WERI-Rb-1 (cell line): Measurements from ENCODE around the gene RBP4.
A peak's percentile ranks its signal among the peaks of the same experiment; 100 is the strongest.

Experiments
- DNase-seq: peaks from one replicate; pipeline ENCODE4 v3.0.0-alpha.2; 2020
- H3K27ac ChIP-seq: fragments of 250-450 bp; sonication (Bioruptor Pico); 2 replicates; pipeline ENCODE4 v1.5.1; 2020; ENCODE audit warnings: mild to moderate bottlenecking, moderate library complexity
- H3K27me3 ChIP-seq: fragments of 250-450 bp; sonication (Bioruptor Pico); 2 replicates; pipeline ENCODE4 v1.5.1; 2021; ENCODE audit warnings: mild to moderate bottlenecking, low read depth, moderate library complexity; ENCODE audit not compliant: insufficient read depth, severe bottlenecking
- H3K36me3 ChIP-seq: fragments of 250-450 bp; sonication (Bioruptor Pico); 2 replicates; pipeline ENCODE4 v1.5.1; 2020; ENCODE audit warnings: mild to moderate bottlenecking, moderate library complexity
- H3K4me3 ChIP-seq: 2 replicates; pipeline ENCODE4 v1.5.1; 2011; ENCODE audit warnings: low read depth, mild to moderate bottlenecking, control low read depth, low read length
- H3K9me3 ChIP-seq: fragments of 250-450 bp; sonication (Bioruptor Pico); 2 replicates; pipeline ENCODE4 v1.5.1; 2021; ENCODE audit warnings: mild to moderate bottlenecking, moderate library complexity; ENCODE audit not compliant: severe bottlenecking
- TF ChIP-seq, protein P1 (sequence below): IDR thresholded peaks from 2 replicates; pipeline ENCODE4 v1.5.1; 2011; ENCODE audit warnings: low read depth, mild to moderate bottlenecking, control low read depth, inconsistent platforms, low read length

The RBP4 gene

GRCh38 chr10:93599778-93600177 is 1.3 kb downstream of the RBP4 start:
- TF ChIP-seq, protein P1, sequence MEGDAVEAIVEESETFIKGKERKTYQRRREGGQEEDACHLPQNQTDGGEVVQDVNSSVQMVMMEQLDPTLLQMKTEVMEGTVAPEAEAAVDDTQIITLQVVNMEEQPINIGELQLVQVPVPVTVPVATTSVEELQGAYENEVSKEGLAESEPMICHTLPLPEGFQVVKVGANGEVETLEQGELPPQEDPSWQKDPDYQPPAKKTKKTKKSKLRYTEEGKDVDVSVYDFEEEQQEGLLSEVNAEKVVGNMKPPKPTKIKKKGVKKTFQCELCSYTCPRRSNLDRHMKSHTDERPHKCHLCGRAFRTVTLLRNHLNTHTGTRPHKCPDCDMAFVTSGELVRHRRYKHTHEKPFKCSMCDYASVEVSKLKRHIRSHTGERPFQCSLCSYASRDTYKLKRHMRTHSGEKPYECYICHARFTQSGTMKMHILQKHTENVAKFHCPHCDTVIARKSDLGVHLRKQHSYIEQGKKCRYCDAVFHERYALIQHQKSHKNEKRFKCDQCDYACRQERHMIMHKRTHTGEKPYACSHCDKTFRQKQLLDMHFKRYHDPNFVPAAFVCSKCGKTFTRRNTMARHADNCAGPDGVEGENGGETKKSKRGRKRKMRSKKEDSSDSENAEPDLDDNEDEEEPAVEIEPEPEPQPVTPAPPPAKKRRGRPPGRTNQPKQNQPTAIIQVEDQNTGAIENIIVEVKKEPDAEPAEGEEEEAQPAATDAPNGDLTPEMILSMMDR = no peak
- DNase-seq = no peak
- no peaks in the 10 kb centered on the region for H3K36me3 ChIP-seq
- no peak overlapping the region for H3K27ac ChIP-seq
- H3K27me3 ChIP-seq = no peaks in the 10 kb centered on the region
- no peak overlapping the region for H3K4me3 ChIP-seq
- H3K9me3 ChIP-seq = no peaks in the 10 kb centered on the region

DNA sequence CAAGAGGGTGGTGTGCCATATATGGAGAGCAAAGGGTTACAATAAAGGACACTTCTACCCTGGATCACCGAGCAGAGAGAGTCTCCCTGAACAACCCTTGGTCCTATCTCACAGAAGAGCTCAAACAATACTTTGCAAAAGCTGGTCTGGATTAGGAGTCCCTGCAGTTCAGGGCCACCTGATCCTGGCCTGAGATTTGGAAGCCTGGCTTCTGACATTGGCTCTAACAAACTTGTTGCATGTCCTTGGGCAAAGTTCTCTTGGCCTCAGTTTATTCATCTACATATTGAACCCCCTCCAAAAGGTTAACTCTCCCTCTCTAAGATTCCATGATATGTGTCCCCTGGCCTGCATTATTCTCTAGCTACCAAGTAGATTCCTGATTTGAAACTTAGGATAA is 1.7 kb downstream of the RBP4 start:
- no peaks in the 10 kb centered on the region for H3K9me3 ChIP-seq
- no peaks in the 10 kb centered on the region for H3K27me3 ChIP-seq
- no peak overlapping the region for H3K27ac ChIP-seq
- no peak overlapping the region for H3K4me3 ChIP-seq
- TF ChIP-seq, protein P1 = no peak
- no peaks in the 10 kb centered on the region for H3K36me3 ChIP-seq
- DNase-seq = no peak

- H3K4me3 ChIP-seq = no peak overlapping the region
- H3K36me3 ChIP-seq = no peaks in the 10 kb centered on the region
- DNase-seq = no peak
- H3K27me3 ChIP-seq = no peaks in the 10 kb centered on the region
- TF ChIP-seq, protein P1 = no peak
- no peaks in the 10 kb centered on the region for H3K9me3 ChIP-seq
- no peak overlapping the region for H3K27ac ChIP-seq
These were observed 2.9 kb downstream of the RBP4 start for GRCh38 chr10:93598157-93598556.

DNA sequence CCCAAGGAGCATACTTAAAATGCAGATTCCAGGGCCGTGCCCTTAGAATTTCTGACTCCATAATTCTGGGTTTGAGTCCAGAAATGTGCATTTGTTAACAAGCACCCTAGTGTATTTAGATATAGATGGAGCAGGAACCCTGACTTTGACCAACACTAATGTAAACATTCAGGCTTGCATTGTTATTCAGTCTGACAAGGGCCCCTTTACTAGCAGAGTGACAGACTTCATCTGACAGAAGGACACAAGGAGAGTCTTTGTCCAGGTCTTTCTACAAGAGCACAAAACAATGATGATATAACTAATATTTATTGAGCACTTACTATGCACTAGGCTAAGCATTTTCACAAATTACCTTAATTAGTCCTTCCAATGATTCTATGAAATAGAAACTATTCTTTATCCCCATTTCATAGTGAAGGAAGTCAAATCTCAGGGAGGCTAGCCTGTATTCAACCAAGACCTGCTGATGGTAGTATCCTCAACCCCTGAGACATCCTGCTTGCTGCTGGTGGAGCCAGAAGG is 3.9 kb downstream of the RBP4 start:
- no peaks in the 10 kb centered on the region for H3K27me3 ChIP-seq
- TF ChIP-seq, protein P1 = no peak
- no peak overlapping the region for H3K27ac ChIP-seq
- DNase-seq = no peak
- H3K4me3 ChIP-seq = no peak overlapping the region
- H3K9me3 ChIP-seq = no peaks in the 10 kb centered on the region
- H3K36me3 ChIP-seq = no peaks in the 10 kb centered on the region

DNA sequence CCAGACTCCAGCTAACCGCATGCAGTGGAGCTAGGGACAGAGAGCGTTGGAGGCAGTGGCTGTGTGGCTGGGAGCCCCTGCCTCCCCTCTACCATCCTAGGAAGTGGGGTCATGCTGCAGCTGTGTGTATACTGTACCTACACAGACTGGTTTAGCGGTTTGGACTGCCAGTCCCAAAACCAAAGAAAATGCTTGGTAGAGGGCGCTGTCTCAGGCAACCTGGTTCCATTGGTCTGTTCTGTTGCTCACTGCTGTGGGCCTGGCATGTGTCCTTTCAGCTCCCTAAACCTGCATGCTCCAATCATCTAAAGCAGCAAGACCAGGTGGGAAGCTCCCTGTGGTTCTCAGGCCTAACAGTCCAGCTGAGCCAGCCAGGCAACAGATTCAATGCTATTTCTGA is 4.5 kb downstream of the RBP4 start:
- no peak for DNase-seq
- TF ChIP-seq, protein P1 = peak; percentile 55
- Histone ChIP-seq H3K27me3 (no peaks in the 10 kb centered on the region), H3K27ac (no peak overlapping the region), H3K9me3 (no peaks in the 10 kb centered on the region), H3K36me3 (no peaks in the 10 kb centered on the region), H3K4me3 (no peak overlapping the region)

DNA sequence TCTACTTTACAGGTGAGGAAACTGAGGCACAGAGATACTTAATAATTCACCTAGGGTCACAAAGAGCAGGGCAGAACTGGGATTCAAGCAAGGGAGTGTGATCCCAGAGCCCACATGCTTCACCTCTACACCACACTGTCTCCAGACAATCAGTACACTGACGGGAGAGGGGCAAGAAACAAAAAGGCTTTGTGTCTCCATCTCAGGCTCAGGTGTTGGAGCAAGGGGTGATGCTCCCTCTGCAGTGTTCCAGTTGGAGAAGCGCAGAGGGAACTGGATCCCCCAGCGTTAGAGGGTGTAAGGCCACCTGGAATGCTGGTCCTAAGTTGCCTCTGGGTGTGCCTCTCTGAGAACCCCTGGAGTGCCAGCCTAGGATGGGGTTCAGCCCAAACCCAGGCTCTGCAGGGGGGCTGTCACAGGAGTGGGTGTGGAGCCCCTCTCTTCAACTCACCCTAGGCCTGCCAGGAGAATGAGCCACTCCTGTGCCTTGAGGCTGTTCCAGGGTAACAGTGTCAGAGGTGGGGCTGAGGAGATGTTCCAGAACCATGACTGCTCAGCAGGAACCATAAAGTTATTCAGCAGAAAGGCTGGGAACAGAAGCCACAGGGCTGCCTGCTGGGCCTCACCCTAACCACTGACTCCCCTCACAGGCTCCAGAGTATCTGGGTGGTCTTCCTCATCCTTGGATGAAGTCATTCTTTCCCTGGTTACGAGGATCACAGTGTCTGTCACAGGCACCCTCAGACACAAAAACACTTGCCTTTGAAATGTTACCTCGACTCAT is 5.5 kb downstream of the RBP4 start:
- DNase-seq = no peak
- no peaks in the 10 kb centered on the region for H3K9me3 ChIP-seq
- no peak overlapping the region for H3K27ac ChIP-seq
- TF ChIP-seq, protein P1 = no peak
- H3K36me3 ChIP-seq = no peaks in the 10 kb centered on the region
- no peaks in the 10 kb centered on the region for H3K27me3 ChIP-seq
- no peak overlapping the region for H3K4me3 ChIP-seq
